NCI-H187 (cell line): Measurements from ENCODE around the gene WBP2NL.

Experiments
- DNase-seq, 2 experiments: peaks; one replicate each; lab custom pipeline; 2025; lab: John Stamatoyannopoulos, UW

Gene WBP2NL

DNA sequence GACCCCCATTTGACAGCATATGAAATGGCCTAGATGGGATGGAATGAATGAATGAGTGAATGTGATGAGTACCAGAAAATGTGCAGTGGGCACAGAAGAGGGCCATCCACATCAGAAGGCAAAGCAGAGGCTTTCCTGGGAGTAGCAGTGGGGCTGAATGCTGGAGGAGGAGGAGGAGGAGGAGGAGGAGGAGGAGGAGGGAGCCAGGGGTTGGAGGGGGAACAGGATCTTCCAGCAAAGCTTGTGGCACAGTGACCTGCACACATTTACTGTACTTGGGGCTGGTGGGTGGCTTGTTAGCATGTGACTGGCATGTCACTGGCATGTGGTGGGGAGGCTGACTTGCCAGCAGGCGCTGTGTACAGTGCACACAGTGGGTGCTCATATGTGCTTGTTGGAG lies 19.9 kb upstream of the WBP2NL start:
- no peak for DNase-seq

GRCh38 chr22:41979423-41980250 lies 19.0 kb upstream of the WBP2NL start:
- no peak for DNase-seq

DNA sequence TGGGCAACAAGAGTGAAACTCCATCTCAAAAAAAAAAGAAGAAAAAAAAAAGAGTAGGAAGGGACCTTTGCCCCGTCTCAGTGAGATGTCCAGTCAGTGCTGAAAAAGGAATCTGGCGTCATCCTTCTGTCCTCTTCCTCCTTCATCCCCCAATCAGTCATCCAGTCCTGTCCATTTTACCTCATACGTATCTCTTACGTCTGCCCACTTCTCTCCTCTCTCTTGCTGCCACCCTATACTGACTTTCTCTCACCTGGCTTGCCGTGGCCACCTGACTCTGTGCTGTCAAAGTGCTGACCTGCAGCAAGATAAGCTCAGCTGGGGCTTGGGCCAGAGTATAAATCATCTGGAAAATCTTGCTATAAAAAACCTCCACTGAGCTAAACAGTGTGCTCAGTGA lies 15.7 kb upstream of the WBP2NL start:
- DNase-seq, result no peak

- DNase-seq, result no peak
Observed at GRCh38 chr22:41983513-41984405, 14.8 kb upstream of the WBP2NL start.

GRCh38 chr22:41987276-41987675 lies 11.3 kb upstream of the WBP2NL start:
- DNase-seq, result no peak

DNA sequence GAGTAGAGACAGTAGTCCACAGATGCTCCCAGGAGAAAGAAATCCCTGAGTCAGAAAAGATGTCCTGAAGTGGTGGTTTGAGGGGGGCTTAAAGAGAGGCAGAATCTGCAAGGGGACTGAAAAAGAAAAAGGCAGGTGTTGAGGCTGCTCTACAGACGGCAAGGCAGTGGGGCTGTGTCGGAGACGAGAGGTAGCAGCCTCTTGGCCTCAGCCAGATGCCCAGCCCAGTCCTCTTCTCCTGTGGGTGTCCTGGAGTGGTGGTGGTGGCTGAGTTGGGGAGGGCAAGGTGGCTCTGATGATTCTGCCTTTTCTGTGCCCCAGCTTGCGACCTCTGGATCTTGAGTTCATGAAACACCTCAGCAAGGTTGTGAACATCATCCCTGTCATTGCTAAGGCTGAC lies 9.3 kb upstream of the WBP2NL start:
- DNase-seq, result no peak

- DNase-seq, result no peak
Observed at GRCh38 chr22:41991111-41991510, 7.5 kb upstream of the WBP2NL start.

- DNase-seq, result no peak
Observed at GRCh38 chr22:41992496-41992895, 6.1 kb upstream of the WBP2NL start.

DNA sequence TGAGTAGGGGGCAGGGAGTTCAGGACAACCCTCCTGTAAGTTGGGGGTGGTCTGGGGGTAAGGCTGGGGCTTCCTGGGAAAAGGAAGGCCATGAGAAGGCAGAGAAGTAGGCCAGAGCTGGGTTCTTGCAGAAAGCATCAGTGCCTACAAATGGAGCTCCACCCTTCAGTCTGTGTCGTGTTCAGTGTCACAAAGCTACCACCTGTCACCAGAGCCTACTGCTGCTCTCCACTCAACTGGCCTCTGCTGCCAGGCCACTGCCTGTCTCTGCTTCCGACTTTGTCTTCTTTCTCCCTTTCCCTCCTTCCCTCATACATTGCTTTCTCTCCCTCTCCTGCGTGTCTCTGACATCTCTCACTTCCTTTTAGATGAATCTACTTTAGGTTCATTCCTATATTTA lies 3.4 kb upstream of the WBP2NL start:
- no peak for DNase-seq

- no peak for DNase-seq
Observed at GRCh38 chr22:41996826-41997225, 1.8 kb upstream of the WBP2NL start.

GRCh38 chr22:42000466-42000865 lies 1.9 kb downstream of the WBP2NL start:
- no peak for DNase-seq

DNA sequence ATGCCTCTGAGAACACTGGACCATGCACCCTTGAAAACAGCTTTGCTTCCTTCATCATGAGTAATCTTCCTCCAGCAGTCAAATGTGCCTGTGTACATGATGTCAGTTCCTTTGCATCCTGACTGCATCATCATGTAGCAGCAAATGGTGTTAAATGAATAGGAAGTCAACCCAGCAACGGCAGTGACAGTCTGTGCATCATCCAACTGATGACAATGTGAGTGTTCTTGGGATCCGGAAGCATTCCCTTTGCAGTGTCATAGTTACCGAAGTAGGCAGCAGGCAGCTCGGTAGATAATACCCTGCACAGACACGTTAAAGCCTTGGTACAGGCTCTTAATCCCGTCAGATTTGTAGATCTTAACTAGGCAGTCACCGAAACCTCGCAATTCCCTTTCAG lies 2.5 kb downstream of the WBP2NL start:
- no peak for DNase-seq

DNA sequence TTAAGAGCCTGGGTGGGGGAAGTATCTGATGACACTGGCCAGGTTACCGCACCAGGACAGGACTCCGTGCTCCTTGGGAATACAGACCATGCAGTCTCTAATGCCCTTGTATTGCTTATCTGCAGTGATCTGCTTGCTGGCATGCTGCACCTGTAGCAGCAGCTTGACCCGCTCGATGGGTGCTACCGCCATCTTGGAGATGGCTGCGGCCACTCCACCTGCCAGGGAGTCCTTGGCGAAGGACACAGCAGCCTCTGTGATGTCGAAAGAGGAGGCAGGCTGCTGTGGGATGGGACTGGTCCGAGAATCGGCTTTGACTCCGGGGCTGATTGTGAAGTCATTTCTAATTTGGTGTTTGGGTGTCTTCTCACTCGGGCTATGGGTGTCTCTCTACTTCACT lies 3.1 kb downstream of the WBP2NL start:
- DNase-seq, result no peak

GRCh38 chr22:42007922-42008321 lies 9.3 kb downstream of the WBP2NL start:
- DNase-seq, result no peak

DNA sequence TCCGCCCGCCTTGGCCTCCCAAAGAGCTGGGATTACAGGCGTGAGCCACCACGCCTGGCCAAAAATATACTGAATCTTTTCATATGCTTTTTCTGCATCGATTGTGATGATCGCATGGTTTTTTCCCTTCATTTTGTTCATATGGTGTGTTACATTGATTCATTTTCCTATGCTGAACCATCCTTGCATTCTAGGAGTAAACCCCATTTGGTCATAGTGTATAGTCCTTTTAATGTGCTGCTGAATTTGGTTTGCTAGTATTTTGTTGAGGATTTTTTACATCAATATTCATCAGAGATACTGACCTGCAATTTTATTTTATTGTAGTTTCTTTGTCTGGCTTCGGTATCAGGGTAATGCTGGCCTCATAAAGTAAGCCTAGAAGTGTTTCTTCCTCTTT lies 12.2 kb downstream of the WBP2NL start:
- DNase-seq, result no peak

DNA sequence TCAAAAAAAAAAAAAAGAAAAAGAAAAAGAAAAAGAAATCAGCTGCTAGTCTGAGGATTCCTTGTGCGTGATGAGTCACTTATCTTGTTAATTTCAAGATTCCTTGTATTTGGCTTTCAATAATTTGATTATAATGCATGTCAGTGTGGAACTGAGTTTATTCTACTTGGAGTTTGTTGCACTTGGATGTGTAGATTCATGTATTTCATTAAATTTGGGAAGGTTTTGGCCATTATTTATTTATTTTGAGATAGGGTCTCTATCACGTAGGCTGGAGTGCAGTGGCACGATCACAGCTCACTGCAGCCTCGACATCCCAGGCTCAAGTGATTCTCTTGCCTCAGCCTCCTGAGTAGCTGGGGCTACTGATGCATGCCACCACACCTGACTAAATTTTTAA lies 14.8 kb downstream of the WBP2NL start:
- no peak for DNase-seq

DNA sequence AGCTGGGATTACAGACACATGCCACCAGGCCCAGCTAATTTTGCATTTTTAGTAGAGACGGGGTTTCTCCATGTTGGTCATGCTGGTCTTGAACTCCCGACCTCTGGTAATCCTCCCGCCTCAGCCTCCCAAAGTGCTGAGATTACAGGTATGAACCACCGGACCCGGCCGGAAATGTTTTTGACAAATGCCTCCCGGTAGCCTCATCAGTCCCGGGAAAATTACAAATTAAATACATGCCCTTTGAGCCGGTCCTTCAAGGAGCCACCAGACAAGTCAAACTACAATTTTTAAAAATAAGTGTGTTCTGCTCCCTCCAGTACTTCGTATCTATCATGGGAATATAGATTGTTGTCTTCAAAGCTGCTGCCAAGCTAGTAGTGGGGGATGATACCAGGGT lies 17.5 kb downstream of the WBP2NL start:
- DNase-seq, result no peak

GRCh38 chr22:42018224-42018623 lies 19.6 kb downstream of the WBP2NL start:
- DNase-seq, result no peak

DNA sequence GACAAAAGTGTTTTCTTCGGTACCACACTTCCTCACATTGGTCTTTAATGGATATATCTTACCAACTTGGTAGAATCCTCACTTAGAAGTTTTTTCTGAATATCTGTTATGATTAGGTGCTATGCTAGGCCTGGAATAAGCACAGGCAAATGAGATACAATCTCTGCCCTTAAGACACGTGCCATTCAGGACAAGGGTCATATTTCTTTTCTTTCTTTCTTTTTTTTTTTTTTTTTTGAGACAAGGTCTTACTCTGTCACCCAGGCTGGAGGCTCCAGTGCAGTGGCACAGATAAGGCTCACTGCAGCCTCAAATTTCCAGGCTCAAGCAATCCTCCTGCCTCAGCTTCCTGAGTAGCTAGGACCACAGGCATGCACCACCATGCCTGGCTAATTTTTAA lies 23.0 kb downstream of the WBP2NL start:
- no peak for DNase-seq

- no peak for DNase-seq
Observed at GRCh38 chr22:42022162-42022847, 23.7 kb downstream of the WBP2NL start.

- DNase-seq, result no peak
Observed at GRCh38 chr22:42025421-42025820, 26.8 kb downstream of the WBP2NL start.

DNA sequence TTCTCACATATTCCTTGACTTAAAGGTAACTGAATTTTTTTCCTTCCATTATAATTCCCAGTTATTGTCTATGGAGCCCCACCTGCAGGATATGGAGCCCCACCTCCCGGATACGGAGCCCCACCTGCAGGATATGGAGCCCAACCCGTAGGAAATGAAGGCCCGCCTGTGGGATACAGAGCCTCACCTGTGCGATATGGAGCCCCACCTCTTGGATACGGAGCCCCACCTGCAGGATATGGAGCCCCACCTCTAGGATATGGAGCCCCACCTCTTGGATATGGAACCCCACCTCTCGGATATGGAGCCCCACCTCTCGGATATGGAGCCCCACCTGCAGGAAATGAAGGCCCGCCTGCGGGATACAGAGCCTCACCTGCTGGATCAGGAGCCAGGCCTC lies 28.1 kb downstream of the WBP2NL start:
- no peak for DNase-seq
